Right hindlimb (tissue), 1 donor: Measurements from ENCODE around the gene LRIG2.
A peak's percentile ranks its signal among the peaks of the same experiment; 100 is the strongest.
"Not testable (repeated sequence)": the region's sequence is repeated elsewhere in the genome, so short reads cannot be mapped to it uniquely, and the experiment has no call there.

ENCODE experiments used
- DNase-seq: peaks from one replicate; pipeline ENCODE4 v3.0.0-alpha.2; 2018

LRIG2 gene

DNA sequence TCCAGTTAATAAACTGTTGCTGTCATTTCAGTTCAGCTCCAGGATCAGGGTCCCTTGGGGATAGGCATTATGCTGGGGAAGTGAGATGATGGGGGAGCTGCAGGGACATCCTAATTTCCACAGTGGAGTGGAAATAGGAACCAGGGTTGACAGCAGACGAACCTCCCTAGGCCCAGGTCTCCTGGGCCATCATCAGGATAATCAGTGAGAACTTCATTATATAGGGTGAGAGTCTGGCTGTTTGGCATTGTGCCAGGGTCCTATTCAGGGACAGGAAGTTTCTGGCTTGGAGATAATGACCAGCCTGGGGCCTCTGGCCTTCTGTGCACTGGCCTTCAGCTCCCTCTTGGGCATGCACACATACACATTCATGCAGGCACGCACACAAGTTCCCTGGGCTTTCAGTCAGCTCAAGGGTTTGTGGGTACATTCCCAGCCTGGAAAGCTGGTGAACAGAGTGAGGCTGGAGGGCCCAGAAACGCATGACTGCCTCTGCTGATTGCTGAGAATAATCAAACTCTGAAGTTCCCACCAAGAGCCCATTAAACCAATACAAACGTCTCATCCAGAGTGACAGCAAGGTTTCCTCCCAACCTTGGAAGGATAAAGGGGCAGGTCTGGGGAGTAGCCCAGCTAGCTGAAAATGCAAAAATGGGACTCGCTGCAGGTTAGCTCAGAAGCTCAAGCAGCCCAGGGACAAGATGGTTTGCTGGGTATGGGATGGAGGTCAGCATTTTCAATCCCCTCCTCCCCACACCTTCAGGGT is 13.9 kb upstream of the LRIG2 start:
- peak; percentile 41 for DNase-seq

DNA sequence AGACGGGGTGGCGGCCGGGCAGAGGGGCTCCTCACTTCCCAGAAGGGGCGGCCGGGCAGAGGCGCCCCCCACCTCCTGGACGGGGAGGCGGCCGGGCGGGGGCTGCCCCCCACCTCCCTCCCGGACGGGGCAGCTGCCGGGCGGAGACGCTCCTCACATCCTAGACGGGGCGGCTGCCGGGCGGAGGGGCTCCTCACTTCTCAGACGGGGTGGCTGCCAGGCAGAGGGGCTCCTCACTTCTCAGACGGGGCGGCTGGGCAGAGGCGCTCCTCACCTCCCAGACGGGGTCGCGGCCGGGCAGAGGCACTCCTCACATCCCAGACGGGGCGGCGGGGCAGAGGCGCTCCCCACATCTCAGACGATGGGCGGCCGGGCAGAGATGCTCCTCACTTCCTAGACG is 9.5 kb upstream of the LRIG2 start:
- not testable (repeated sequence) for DNase-seq

DNA sequence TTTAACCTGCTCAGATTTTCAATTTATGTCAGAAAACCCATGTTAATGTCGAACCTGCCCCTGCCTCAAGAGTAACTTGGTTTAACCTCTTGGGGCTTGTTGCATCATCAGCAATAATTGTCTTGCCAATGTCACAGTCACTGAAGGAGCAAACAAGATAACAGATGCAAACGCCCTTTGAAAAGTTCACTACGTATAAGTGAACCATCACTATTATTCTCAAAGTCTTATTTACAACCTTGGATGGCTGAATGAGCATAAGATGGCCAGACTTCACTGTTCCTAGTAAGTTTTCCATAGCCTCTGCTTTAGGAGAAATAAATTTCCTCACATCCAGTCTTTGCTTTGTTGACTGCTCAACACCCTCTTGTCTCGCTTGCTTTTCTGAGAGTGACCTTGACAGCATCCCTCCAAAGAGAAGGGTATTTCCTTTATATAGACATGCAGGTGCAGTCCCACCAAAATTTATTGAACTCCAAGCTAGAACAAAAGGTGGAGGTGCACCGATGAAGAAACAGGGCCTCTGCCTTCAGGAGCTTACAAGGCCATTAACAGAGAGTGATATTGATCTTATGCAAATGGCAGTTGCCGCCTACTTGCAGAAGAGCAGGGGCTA is 749 bp upstream of the LRIG2 start:
- no peak for DNase-seq

DNA sequence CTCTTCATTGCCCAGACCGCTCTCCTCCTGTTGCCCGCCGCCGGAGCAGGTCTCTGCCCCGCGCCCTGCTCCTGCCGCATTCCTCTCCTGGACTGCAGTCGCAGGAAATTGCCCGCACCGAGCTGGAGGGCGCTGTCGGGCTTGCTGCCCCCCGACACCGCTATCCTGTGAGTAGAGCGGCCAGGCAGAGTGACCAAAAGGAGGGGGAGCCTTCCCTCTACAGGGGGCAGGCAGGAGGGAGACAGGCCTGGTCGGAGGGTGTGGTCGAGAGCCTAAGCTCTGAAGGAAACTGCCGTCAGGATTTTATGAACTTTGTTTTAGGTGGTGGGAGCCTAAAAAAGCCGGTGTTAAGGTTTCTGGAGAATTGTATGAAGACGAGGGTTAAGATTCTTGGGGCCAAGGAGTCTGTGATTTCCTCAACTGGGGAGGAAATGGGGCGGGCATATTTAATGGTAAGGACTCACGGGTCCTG is 517 bp downstream of the LRIG2 start:
- DNase-seq: no peak

DNA sequence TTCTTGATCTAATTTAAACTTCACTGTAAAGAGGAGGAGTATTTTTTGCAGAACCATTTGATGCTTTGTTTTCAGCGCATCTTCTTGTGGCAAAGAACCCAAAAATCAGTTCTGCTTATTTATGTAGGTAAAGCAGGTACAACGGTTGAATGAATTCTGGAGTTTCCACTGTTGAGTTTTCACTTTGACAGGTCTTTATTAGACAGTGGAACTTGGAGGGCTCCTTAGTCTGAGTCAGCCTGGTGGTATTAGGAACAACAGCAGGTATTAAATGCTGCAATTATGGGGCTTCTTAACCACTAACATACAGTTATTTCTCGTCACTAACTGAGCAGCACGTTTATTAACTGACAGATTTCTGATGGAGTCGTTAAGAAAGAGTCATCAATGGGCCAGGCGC is 1.2 kb downstream of the LRIG2 start:
- DNase-seq: no peak

DNA sequence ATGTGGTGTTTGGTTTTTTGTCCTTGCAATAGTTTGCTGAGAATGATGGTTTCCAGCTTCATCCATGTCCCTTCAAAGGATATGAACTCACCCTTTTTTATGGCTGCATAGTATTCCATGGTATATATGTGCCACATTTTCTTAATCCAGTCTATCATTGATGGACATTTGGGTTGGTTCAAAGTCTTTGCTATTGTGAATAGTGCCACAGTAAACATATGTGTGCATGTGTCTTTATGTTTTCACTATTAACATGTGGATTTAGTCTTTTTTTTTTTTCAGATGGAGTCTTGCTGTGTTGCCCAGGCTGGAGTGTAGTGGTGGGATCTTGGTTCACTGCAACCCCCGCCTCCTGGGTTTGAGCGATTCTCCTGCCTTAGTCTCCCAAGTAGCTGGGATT is 5.0 kb downstream of the LRIG2 start:
- not testable (repeated sequence) for DNase-seq

DNA sequence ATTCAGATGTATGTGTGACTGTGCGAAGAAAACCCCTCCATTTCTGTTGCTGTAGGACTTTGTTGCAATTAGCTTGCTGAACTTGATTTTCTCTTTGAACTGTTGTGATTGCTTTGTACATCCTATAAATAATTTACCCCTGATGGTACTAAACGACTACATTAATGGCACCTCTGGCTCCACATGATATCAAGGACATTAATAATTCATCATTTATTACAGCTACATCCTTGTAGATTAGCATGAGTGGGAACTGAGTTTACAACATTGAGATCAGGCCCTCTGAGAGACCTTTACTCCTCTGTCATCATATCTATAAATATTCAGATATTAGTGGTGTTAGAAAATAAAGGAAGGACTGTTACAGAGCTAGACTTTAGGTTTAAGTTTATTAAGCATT is 13.5 kb downstream of the LRIG2 start:
- no peak for DNase-seq

DNA sequence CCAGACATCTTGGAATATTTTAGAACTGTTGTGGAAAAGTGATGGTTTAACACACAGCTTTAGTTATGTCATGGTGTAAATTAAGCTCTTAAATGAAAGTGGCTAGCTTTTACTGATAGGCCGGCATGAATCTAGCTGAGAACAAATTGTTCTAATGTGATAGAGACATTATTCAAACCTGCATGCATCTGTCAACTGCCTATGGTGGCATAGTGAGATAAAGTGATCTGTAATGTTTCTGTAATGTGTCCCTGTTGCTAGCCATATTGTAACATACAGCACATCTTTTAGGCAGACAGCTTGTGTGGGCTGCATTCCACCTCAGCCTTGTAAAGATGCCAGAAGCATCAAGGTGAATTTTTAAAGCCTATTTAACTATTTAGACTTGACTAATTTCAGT is 16.0 kb downstream of the LRIG2 start:
- DNase-seq: no peak

DNA sequence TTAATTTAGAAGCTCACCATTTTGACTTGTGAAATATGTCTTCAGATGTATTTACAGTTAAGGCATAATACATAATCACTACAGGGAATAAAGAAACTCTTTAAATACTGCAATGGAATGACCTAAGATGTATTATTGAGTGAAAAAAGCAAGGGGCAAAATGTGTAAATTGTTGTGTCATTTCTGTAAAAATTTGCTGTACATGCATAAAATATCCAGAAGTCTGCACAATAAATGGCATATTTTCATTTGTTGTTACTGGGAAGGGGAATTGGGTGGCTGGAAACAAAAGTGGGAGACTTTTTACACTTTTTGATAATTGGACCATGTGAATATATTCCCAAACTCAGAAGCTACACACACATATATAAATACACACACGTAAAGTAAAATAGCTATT is 17.1 kb downstream of the LRIG2 start:
- no peak for DNase-seq

DNA sequence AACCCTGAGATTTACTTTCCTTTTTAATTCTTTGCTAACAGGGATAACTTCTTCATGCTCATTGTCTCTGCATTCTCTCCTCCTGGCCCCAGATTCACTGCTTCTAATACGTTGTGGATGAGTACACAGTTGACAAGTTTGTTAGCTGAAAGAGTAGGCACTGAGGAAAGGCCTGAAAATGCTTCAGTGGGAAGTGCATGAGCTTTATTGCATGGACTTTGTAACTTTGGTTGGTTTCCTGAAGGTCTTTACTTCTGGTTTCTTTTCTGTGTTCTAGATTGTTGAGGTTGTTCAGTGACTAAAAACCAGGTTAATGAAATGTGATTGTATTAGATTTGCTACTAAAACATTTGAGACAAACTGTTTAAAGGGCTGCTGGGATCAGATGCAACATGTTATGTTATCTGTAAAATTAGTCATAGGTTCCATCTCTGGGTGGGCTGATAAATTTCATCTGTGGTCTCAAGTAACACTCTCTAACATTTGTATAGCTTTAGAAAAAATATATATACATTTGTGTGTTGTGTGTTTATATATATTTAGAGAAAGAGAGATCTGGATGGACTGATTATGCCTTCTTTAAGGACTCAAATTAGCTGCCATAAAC is 19.1 kb downstream of the LRIG2 start:
- DNase-seq: no peak

DNA sequence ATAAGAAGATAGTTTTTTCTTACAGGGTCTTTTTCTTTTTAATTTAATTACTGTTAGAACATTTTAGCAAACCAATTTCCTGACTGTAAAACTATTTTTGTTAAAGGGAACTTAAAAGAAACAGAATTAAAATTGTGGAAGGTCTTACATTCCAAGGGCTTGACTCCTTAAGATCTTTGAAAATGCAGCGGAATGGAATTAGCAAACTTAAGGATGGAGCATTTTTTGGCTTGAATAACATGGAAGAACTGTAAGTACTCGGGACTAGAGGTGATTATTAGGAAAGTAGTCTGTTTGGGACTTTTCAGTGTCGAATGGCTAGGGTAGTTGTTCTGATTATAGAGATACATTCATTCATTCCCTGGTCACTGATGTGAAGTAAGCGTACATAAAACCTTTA is 21.5 kb downstream of the LRIG2 start:
- no peak for DNase-seq

DNA sequence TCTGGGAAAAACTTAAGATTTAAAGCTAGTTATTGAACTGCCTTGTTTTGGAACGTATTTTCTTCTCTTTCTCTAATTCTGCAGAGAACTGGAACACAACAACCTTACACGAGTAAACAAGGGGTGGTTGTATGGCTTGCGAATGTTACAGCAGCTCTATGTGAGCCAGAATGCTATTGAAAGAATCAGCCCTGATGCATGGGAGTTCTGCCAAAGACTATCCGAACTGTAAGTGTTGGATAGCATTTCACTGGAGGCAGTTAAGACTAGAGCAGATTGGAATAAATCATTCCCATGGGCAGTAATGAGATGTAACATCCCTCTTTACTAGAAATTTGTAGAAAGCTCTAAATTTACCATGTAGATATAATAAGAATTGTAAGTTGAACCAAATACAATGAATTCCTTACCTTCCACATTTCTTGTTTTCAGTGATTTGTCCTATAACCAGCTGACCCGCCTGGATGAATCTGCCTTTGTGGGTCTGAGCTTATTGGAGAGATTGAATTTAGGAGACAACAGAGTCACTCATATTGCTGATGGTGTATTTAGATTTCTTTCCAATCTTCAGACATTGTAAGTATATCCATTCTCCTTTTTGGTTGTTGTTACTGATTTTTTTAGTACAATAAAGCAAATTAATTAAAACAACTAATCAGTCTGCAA is 22.9 kb downstream of the LRIG2 start:
- no peak for DNase-seq

DNA sequence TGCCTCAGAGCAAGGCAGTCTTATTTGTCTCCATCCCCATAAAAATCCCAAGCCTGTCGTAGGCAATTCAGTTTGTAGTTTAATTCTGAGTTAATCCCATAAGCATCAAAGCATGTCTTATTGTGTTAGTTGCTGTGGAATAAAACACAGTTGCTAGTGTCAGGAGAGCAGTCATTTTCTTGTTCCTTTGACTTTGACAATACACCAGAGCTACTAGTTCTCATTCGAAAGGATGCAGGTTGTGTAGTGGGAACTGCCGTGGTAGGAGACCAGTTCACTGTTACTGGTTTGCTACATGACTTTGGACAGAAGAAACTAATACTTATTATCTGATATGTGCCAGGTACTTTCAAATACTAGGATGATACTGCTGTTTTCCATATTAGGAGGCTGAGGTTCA is 23.5 kb downstream of the LRIG2 start:
- no peak for DNase-seq

DNA sequence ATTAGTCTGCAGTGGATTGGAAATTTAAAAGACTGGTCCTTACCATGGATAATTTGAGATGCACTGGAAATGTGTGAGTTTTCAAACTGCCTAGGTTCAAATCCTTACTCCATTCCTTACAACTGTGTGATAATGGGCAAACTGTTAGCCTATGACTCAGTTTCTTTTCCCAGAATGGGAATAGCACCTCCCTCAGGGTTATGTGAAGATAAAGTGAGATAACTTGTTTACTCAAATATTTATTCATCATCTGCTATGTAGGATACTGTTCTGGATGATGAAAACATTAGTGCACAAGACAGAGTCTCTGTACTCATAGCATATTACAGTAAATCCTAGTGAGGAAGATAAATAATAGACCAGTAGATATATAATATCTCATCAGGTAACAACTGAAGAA is 28.6 kb downstream of the LRIG2 start:
- DNase-seq: no peak

DNA sequence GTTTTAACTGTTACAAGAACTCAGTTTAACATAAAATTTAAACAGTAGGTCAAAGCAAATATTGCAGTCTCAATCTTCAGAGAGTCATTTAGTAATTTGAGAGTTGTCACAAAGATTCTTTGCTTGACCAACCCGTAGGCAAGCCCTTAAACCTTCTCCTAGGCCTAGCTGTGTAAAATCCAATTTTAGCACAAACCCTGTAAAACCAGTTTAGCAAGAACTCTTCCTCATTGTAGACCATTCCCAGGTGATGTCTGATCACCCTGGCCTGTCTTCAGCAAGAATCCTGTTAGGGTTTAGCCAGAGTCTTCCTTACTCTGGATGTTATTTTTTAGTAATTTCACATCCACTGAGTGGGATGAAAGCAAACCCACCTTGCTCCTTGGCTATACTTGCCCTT is 30.1 kb downstream of the LRIG2 start:
- DNase-seq: no peak

DNA sequence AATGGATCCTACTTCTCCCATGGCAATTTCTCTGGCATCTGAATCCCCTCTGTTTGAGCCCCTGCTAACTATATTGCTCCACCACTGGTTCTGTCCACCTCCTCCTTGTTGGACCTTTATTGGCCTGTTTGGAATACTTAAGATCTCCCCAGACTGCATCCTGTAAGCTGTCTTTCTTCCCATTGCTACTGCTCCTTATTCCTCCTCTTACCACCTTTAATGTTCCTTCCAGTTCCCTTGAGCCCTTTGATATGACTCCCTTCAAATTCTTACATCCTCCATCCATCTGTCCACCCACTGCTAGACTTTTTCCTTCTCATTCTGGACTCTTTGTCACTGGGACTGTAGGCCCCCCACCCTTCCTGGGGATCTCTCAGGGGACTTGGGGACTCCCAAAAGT is 31.0 kb downstream of the LRIG2 start:
- no peak for DNase-seq

DNA sequence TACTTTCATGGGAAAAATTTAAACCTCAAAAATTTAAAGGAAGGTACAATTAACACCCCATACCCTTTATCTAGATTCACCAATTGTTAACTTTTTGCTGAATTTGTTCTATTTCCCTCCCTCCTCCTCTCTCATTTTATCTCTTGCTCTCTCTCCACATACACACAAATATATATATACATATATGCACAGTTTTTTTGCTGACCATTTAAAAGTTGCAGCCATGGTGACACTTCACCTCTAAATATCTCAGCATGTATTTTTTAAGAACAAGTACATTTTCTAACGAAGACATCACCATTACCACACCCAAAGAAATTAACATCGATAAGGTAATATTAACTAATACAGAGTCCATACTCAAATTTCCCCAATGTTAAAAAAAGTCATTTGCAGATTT is 33.9 kb downstream of the LRIG2 start:
- DNase-seq: no peak

DNA sequence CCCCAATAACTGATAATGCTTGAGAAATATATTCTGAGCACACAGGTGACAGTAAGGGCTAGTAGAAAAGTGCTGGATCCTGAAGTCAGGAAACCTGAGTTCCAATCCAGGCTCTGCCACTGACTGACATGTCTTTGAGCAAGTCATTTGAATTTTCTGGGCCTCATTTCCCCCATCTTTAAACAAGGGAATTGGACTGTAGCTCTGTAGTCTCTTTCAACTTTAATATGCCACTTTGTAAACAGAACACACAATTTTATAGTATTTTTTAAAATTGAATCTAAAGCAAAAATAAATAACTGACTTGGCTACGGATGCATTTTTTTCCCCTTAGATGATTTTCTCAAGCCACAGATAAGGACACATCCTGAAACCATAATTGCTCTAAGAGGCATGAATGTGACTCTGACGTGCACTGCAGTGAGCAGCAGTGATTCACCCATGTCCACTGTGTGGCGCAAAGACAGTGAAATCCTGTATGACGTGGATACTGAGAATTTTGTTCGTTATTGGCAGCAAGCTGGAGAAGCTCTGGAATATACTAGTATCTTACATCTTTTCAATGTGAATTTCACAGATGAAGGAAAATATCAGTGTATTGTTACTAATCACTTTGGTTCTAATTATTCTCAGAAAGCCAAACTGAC is 37.0 kb downstream of the LRIG2 start:
- no peak for DNase-seq

DNA sequence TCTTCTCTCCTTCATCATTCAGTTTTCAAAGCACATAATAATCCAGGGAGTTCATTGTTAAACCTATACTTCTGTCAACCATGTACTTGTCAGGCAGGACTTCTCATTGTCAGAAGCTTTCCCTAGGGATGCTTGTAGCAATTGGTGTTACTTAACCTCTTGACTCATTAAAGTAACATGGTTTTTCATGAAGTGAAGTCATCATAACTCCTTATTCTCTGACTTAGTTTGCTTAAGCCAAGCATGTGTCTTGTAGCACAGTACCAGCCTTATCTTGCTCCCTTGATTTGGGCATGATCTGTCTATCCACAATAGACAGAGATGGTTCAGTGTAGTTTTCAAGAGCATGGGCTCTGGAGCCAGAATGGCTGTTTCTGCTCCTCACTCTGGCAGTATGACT is 45.3 kb downstream of the LRIG2 start:
- DNase-seq: no peak

DNA sequence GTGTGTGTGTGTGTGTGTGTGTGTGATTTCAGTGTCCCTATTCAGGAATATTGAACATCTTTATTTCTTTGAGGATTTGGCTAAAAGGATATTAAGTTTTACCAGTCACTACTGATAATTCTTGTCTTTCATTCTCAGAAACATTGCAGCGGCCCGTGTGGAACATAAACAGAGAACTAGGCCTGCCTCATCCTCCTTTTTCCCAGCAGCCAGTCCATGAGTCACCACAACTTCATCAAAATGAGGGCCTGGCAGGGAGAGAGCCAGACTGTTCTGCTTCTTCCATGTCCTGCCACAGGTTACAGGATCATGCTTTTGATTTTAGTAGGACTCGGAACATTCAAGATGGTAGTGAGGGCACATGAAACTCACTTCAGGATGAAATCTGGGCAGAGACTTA is 50.7 kb downstream of the LRIG2 start:
- no peak for DNase-seq

DNA sequence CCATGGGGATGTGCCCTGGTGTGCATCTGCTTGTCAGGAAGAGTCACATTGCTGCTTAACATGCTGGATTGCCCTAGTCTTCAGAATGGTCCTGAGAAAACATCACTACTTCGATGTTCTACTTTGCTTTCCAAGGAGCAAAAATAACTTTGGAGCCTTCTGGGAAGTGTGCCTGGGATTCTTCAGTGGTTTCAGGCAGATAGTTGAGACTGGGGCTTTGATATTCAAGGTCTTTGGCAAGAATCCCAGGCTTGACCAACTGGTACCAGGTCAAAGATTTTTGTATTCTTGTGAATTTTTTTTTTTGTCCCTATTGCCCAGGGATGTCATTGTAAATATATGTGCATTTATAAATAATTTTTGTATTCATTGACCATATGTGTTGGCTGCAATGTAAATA is 51.4 kb downstream of the LRIG2 start:
- no peak for DNase-seq

DNA sequence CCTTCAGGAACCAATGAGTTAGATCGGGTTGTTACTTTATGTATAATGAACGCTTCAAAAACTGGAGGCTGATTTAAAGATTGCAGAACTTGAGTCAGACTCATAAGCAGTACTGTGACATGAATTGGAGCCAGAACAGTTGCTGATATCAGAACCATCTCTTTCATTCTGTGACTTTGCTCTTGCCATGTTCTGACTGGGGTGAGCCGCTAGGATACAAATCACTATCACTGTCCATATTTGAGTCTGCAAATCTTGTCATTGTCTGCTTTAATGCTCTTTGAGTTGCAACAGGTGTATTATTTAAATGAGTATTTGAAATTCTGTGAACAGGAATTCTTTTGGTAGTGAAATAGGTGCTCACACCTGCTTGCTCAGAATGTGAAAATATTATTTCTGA is 52.5 kb downstream of the LRIG2 start:
- no peak for DNase-seq

DNA sequence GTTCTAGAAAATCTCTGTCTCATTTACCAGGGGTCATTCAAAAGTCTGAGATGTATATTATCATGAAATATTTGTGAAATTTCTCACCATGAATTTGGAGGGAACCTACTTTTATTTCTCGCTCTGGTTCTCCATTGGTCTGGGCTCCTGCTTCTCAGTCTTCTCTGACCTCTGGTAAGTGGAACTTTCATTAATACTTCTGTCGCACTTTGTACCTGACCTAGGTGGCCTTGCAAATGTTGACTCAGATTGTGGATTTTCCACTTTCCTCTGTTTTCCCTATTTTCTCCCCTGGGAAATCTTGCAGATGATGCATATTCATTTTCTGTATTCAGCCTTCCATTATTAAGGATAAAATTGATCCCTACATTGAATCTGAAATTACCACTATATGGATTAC is 53.2 kb downstream of the LRIG2 start:
- no peak for DNase-seq
